HepG2 (cell line): Measurements from ENCODE around the gene ZCRB1. TPM values are rescaled to one million over a fixed set of nuclear protein-coding genes. Genes with fewer than 3 reads are reported as not detected.

ENCODE experiments used
- ATAC-seq: fragments of 200-7000 bp; cut with Tn5 transposase; 3 replicates; pipeline ENCODE4 v1.9.1; 2020; ENCODE audit warnings: mild to moderate bottlenecking, moderate library complexity
- BruUV-seq: library from RNA; stranded (reverse); fragments of 400-500 nt; replicated peaks from 2 replicates; lab custom pipeline; 2021; lab: Mats Ljungman, UMichigan
- CTCF ChIA-PET: fragments of 300-600 bp; formaldehyde crosslinking; extraction: SDS; loops from one replicate; lab custom pipeline; 2021; ENCODE audit warnings: low total read pairs, inconsistent platforms, low intra/inter-chr PET ratio; lab: Yijun Ruan, JAX
- POLR2A ChIA-PET: fragments of 350-600 bp; sonication (Branson Sonifier 250); formaldehyde crosslinking; loops from one replicate; lab custom pipeline; 2020; ENCODE audit warnings: antibody characterized with exemption, inconsistent platforms; lab: Yijun Ruan, JAX
- DNase-seq: peaks from one replicate; pipeline ENCODE4 v3.0.0-alpha.2; 2015; ENCODE audit warnings: low spot score
- FAIRE-seq: peaks from 3 replicates; lab custom pipeline; 2011; peaks lifted over from hg19 to GRCh38; lab: Jason Lieb, UNC
- H2AFZ ChIP-seq: one replicate; pipeline ENCODE4 v1.6.1; 2011; ENCODE audit warnings: low read length, inconsistent platforms
- H3K27ac ChIP-seq: fragments of 300-600 bp; 3 replicates; pipeline ENCODE4 v1.8.0; 2011; ENCODE audit warnings: mixed run types, mild to moderate bottlenecking, mixed read lengths, low read length, inconsistent platforms; ENCODE audit not compliant: insufficient read depth; ENCODE audit errors: extremely low read length
- H3K27me3 ChIP-seq, 2 experiments: fragments of 200-600 bp in 1 of 2; 2 replicates in 1 of 2; 3 replicates in 1 of 2; pipeline versions ENCODE4 v1.6.0 to v1.8.0; 2011; ENCODE audit warnings: low read length in 2 of 2, mild to moderate bottlenecking in 2 of 2, moderate library complexity in 2 of 2, inconsistent platforms in 1 of 2; ENCODE audit not compliant: insufficient read depth in 2 of 2, control insufficient read depth in 1 of 2
- H3K36me3 ChIP-seq, 2 experiments: fragments of 200-600 bp in 1 of 2; replicated peaks in 1 of 2; 2 replicates in 1 of 2; 3 replicates in 1 of 2; pipeline versions ENCODE4 v1.5.1 to v1.8.0; 2011; ENCODE audit warnings: low read length in 2 of 2, inconsistent platforms in 1 of 2; ENCODE audit not compliant: insufficient read depth in 2 of 2, control insufficient read depth in 1 of 2
- H3K4me1 ChIP-seq: 2 replicates; pipeline ENCODE4 v1.5.1; 2012; ENCODE audit warnings: low read length, inconsistent platforms; ENCODE audit not compliant: insufficient read depth
- H3K4me2 ChIP-seq: 2 replicates; pipeline ENCODE4 v1.6.0; 2011; ENCODE audit warnings: low read depth, low read length, inconsistent platforms
- H3K4me3 ChIP-seq, 3 experiments: fragments of 200-600 bp in 1 of 3; sonication (generic), shearing (Covaris generic) in 1 of 3; replicated peaks in 1 of 3; 2 replicates each; pipeline ENCODE4 v1.5.1; 2011 to 2016; ENCODE audit warnings: low read length in 3 of 3, inconsistent platforms in 2 of 3, low read depth in 2 of 3, mild to moderate bottlenecking in 2 of 3, control low read depth in 1 of 3, mixed read lengths in 1 of 3; ENCODE audit not compliant: insufficient read depth in 1 of 3
- H3K79me2 ChIP-seq: one replicate; pipeline ENCODE4 v1.6.1; 2011; ENCODE audit warnings: low read length, inconsistent platforms; ENCODE audit not compliant: insufficient read depth
- H3K9ac ChIP-seq: 2 replicates; pipeline ENCODE4 v1.6.0; 2011; ENCODE audit warnings: mild to moderate bottlenecking, low read depth, low read length, inconsistent platforms; ENCODE audit not compliant: insufficient read depth
- H3K9me3 ChIP-seq: 2 replicates; pipeline ENCODE4 v1.5.1; 2012; ENCODE audit warnings: mild to moderate bottlenecking, low read length
- H4K20me1 ChIP-seq: 2 replicates; pipeline ENCODE4 v1.6.0; 2011; ENCODE audit warnings: inconsistent platforms, mild to moderate bottlenecking, low read length, moderate library complexity; ENCODE audit not compliant: insufficient read depth
- HNF4A ChIP-seq: sonication (generic); formaldehyde crosslinking; IDR thresholded peaks from 2 replicates; pipeline ENCODE4 v1.4.0; 2020; ENCODE audit warnings: missing genetic modification reagents
- NPAS2 ChIP-seq: sonication (generic); formaldehyde crosslinking; IDR thresholded peaks from 2 replicates; pipeline ENCODE4 v1.8.0; 2022; ENCODE audit warnings: mild to moderate bottlenecking, missing genetic modification reagents, borderline replicate concordance
- SRSF1 ChIP-seq: fragments of 200-400 bp; formaldehyde crosslinking; optimal IDR thresholded peaks from 2 replicates; pipeline ENCODE3; 2017; ENCODE audit warnings: mild to moderate bottlenecking, low read depth, low read length, moderate library complexity
- ZFP37 ChIP-seq: sonication (generic); formaldehyde crosslinking; IDR thresholded peaks from 2 replicates; pipeline ENCODE4 v1.4.0; 2020; ENCODE audit warnings: missing genetic modification reagents, borderline replicate concordance
- in situ Hi-C: cut with HindIII; loops from 2 replicates; pipeline ENCODE4 v1.10.0; 2017; ENCODE audit warnings: low pct_unique_long_range_greater_than_20kb; ENCODE audit not compliant: extremely low pct_ligation_motif_present
- intact Hi-C: fragments of 100-400 bp; cut with micrococcal nuclease; formaldehyde crosslinking; loops from one replicate; pipeline ENCODE4 v1.10.0; 2022; ENCODE audit not compliant: unreplicated experiment
- polyA plus RNA-seq, 8 experiments: library from polyadenylated mRNA; depleted of rRNA in 3 of 8; stranded (reverse) in 7 of 8; unstranded in 1 of 8; fragments of >200 nt; fragmentation: Illumina TruSeq in 4 of 8; extraction: Trizol in 4 of 8; gene quantifications; 2 replicates each; pipeline versions ENCODE4 v1.2.1 to v1.2.3, GENCODE V29; 2011 to 2016; ENCODE audit warnings: low read depth in 4 of 8, missing spikeins in 1 of 8, mixed read lengths in 1 of 8; ENCODE audit not compliant: insufficient read depth in 1 of 8
- total RNA-seq, 5 experiments: library from RNA; depleted of rRNA; stranded (reverse); fragments of >200 nt; fragmentation: Illumina TruSeq; extraction: Trizol; gene quantifications; 2 replicates each; pipeline ENCODE4 v1.2.3, GENCODE V29; 2016; ENCODE audit warnings: low read depth in 1 of 5
- TF ChIP-seq, protein P1 (sequence below): sonication (generic); formaldehyde crosslinking; IDR thresholded peaks from 2 replicates; pipeline ENCODE4 v1.5.0; 2020; ENCODE audit warnings: mild to moderate bottlenecking, missing genetic modification reagents, borderline replicate concordance
- TF ChIP-seq, protein P2 (sequence below): sonication (generic); formaldehyde crosslinking; IDR thresholded peaks from 2 replicates; pipeline ENCODE4 v1.4.0; 2020; ENCODE audit warnings: missing genetic modification reagents, low read depth, mild to moderate bottlenecking, borderline replicate concordance

ZCRB1 gene
- total and polyA plus RNA-seq, 2 of the 13 experiments (the other 11 are each of a cell fraction or from before 2014, with no cell fraction given) = 43.5 to 49.8 TPM

DNA sequence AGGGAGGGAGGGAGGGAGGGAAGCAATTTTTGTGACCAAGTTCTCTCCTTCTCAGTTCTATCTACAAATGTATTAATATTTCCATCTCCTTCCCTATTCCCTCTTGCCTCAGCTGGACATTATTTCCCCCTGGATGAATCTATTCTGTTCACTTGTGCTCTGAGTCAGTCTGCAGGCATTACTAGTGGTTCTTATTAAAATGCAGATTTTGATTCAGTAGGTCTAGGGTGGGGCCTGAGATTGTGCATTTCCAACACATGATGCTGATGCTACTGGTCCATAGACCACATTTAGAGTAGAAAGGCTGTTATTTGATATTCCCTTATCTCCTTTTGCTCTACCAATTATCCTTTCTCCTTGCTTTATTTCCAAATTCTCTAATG, 47.8 kb downstream of the ZCRB1 start:
- POLR2A ChIA-PET = no interaction called here
- in situ Hi-C loops (no loop called here), intact Hi-C loops (no loop called here)
- H3K4me1 ChIP-seq = peaks cover 16% of the 10 kb centered on the region
- CTCF ChIA-PET = no interaction called here
- TF ChIP-seq, protein P1, sequence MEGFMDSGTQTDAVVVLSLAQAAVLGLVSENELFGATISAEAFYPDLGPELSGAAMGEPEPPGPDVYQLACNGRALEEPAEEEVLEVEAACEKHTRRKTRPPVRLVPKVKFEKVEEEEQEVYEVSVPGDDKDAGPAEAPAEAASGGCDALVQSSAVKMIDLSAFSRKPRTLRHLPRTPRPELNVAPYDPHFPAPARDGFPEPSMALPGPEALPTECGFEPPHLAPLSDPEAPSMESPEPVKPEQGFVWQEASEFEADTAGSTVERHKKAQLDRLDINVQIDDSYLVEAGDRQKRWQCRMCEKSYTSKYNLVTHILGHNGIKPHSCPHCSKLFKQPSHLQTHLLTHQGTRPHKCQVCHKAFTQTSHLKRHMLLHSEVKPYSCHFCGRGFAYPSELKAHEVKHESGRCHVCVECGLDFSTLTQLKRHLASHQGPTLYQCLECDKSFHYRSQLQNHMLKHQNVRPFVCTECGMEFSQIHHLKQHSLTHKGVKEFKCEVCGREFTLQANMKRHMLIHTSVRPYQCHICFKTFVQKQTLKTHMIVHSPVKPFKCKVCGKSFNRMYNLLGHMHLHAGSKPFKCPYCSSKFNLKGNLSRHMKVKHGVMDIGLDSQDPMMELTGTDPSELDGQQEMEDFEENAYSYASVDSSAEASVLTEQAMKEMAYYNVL (CRISPR knock-in tag) = no peak
- TF ChIP-seq ZFP37 (CRISPR knock-in tag) (no peak), NPAS2 (CRISPR knock-in tag) (no peak), HNF4A (CRISPR knock-in tag) (no peak), SRSF1 (no peak)
- TF ChIP-seq, protein P2, sequence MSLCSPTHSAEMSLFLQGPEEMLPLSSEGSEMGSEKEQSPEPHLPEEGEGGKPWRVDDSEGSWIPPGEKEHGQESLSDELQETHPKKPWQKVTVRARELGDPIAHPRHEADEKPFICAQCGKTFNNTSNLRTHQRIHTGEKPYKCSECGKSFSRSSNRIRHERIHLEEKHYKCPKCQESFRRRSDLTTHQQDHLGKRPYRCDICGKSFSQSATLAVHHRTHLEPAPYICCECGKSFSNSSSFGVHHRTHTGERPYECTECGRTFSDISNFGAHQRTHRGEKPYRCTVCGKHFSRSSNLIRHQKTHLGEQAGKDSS (CRISPR knock-in tag) = no peak
- no peak overlapping the region for H3K4me2 ChIP-seq
- DNase-seq = no peak
- no peak for FAIRE-seq
- BruUV-seq = no TSS peak
- no peak for ATAC-seq
- H3K27me3 ChIP-seq = no peaks in the 10 kb centered on the region; a peak in 2 of 5 replicates
- H3K79me2 ChIP-seq = no peaks in the 10 kb centered on the region
- no peaks in the 10 kb centered on the region for H3K9me3 ChIP-seq
- H3K27ac ChIP-seq = no peak overlapping the region
- H3K9ac ChIP-seq = no peak overlapping the region
- no peaks in the 10 kb centered on the region for H3K36me3 ChIP-seq
- no peak overlapping the region for H3K4me3 ChIP-seq
- H4K20me1 ChIP-seq = no peaks in the 10 kb centered on the region
- no peak overlapping the region for H2AFZ ChIP-seq
